OCI-LY7 (cell line): ENCODE measurements around the gene TBC1D10B.

Source experiments
- CTCF ChIP-seq: fragments of 200-600 bp; sonication (generic); conservative IDR thresholded peaks from 2 replicates; pipeline ENCODE4 v1.5.1; 2014; ENCODE audit warnings: mild to moderate bottlenecking, antibody characterized with exemption, low read length, moderate library complexity, mixed read lengths
- EZH2phosphoT487 ChIP-seq: fragments of 200-600 bp; sonication (generic); IDR thresholded peaks from 2 replicates; pipeline ENCODE4 v1.6.1; 2018; ENCODE audit warnings: low read depth, borderline replicate concordance, mild to moderate bottlenecking, mixed run types, antibody characterized with exemption, low read length, moderate library complexity, mixed read lengths

- TF ChIP-seq CTCF (no peak), EZH2phosphoT487 (no peak)
These were observed 10.5 kb downstream of the TBC1D10B start for GRCh38 chr16:30359871-30360170.
